GM18907 (cell line): ENCODE results near the gene ACVR1.
"Not testable (repeated sequence)": the region's sequence is repeated elsewhere in the genome, so short reads cannot be mapped to it uniquely, and the experiment has no call there.

ENCODE experiments used
- ATAC-seq: cut with Tn5 transposase; IDR thresholded peaks from one replicate; pipeline ENCODE4 v1.9.1; 2021; ENCODE audit warnings: mild to moderate bottlenecking, moderate library complexity; ENCODE audit not compliant: unreplicated experiment

The ACVR1 gene

DNA sequence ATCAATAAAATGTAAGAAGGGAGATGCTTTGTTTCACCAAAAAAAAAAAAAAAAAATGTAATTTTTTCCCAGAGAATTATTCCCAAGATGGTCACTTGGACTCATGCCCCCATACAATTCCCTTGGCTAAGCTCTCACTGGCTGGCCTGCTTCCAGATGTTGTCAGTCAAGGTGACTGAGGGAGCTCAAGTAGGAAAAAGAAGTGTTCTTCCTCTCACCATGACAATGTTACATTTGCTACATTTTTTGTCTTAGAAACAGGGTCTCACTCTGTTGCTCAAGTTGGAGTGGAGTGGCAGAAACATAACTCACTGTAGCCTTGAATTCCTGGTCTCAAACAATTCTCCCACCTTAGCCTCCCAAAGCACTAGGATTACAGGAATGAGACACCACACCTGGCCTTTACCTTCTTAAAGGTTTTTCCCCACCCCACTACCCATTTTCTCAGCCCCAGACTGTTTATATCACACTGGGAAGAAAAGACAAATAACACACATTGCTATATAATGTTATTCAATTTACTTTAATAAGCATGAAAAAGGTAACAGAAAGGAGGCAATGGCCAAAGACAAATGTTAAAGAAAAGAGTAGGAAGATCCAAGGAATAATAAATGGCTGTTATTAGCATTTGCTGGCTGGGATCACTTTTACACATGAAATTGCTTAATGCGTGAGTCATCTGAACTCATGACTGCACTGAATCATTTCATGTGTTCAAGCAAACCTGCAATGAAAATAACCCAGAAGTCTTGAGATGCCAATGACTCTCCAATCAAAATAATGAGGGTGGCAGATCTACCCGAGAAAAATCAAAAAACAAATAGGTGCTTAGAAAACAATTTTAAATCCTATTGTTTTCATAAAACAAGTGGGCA lies 45.2 kb downstream of the ACVR1 start:
- ATAC-seq, result no peak

GRCh38 chr2:157830266-157830665 lies 45.9 kb downstream of the ACVR1 start:
- ATAC-seq, result no peak

- ATAC-seq, result no peak
Measured at GRCh38 chr2:157827377-157827776, 48.8 kb downstream of the ACVR1 start.

DNA sequence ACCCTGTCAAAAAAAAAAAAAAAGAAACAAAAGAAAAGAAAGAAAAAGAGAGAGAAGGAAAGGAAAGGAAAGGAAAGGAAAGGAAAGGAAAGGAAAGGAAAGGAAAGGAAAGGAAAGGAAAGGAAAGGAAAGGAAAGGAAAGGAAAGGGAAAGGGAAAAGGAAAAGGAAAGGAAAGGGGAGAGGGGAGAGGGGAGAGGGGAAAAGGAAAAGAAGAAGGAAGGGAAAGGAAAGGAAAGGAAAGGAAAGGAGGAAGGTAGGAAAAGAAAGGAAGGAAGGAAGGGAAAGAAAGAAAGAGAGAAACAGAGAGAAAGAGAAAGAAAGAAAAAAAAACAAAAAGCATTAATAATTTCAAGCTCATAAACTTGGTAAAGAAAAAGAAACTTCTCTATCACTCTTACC lies 49.5 kb downstream of the ACVR1 start:
- not testable (repeated sequence) for ATAC-seq

- ATAC-seq, result no peak
Measured at GRCh38 chr2:157825885-157826284, 50.2 kb downstream of the ACVR1 start.

DNA sequence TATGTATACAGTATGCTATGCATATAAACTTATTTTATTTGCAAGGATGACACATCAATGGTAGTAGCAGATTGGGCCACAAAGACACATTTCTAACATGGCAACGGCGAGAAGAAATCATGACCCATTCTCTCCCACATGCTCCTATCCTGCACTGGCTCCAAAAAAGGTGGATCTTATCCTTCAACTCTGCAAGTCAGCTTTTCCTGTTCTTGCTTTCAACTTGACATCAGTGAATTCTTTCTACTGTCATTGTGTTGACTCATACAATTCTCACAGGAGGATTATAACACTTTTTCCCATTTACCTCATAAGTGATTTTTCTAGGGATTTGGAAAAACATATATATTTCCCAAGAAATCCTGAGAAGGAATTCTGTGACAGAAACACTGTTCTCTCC lies 53.1 kb downstream of the ACVR1 start:
- no peak for ATAC-seq

- ATAC-seq, result no peak
Measured at GRCh38 chr2:157822533-157822932, 53.6 kb downstream of the ACVR1 start.

GRCh38 chr2:157821519-157822131 lies 54.5 kb downstream of the ACVR1 start:
- no peak for ATAC-seq

- ATAC-seq, result no peak
Measured at GRCh38 chr2:157820193-157820592, 55.9 kb downstream of the ACVR1 start.

- ATAC-seq, result no peak
Measured at GRCh38 chr2:157819761-157820160, 56.4 kb downstream of the ACVR1 start.

DNA sequence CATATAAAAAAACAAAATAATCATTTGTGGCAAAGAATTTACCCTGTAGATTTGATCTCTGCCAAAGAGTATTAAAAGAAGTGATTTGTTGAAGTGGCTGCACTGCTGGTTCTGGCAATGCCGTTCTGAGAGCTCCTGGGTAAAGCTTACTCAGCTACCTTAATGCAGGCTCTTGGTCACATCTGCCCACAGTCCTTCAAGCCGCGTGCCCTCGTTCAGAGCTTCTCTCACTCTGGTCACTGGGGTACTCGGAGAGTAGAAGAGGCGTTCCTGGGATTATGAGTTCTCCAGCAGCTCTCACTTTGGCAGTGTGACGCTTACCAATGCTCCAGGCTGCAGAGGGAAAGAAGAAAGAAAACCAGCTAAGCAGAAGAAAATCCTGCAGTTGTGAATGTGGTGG lies 57.9 kb downstream of the ACVR1 start:
- no peak for ATAC-seq

GRCh38 chr2:157815421-157815820 lies 60.7 kb downstream of the ACVR1 start:
- ATAC-seq, result no peak

DNA sequence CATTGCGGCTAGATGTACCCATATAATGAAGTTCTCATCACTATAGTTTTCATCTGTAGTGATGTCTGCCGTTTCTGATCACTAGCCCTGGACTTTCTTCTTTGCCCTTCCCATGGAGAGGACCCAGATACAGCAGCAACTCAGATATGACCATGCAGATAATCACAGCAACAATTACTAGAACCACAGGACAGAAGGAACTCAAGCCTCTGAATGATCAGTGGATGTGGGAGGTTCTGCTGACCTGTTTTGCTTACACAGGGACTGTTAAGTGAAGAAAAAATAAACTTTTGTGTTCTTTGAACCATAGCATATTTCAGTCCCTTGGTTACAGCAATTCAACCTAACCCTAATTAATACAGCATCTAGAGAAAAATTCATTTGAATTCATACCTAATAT lies 62.7 kb downstream of the ACVR1 start:
- no peak for ATAC-seq

GRCh38 chr2:157810037-157810436 lies 66.1 kb downstream of the ACVR1 start:
- ATAC-seq, result no peak

GRCh38 chr2:157809212-157809611 lies 66.9 kb downstream of the ACVR1 start:
- no peak for ATAC-seq

DNA sequence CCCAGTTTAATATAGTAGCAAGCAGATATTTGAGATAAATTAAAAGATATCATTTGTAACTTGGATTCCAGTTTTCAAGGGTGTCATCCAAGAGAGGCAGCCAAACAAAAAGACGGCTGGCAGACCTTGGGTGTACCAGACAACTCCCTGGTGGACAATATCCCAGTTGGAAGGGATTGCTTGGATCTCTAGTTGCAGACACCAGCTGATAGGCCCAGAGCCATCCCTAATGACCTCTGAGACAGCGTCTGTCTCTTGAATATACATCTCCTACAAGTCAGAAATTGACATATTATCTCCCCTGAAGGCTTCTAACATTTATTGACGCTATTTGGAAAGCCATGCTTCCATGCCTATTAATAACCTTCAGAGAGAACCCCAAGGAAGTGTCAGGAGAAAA lies 67.7 kb downstream of the ACVR1 start:
- no peak for ATAC-seq

- ATAC-seq, result no peak
Measured at GRCh38 chr2:157806426-157807077, 69.6 kb downstream of the ACVR1 start.

DNA sequence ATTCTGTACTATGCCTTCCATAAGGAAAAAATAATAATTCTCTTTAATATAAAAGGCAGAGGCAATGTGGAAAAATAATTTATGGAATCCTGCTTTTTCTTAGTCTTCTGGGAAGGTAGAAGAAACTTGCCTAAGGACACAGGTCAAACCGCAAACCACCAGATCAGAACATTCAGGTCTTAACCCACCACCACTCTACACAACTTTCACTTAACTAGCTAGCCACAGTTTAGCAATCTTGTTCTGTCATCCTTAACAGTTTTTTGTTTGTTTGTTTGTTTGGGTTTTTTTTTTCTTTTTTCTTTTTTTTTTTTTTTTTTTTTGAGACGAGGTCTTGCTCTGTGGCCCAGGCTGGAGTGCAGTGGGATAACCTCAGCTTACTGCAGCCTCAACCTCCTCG lies 70.6 kb downstream of the ACVR1 start:
- no peak for ATAC-seq

DNA sequence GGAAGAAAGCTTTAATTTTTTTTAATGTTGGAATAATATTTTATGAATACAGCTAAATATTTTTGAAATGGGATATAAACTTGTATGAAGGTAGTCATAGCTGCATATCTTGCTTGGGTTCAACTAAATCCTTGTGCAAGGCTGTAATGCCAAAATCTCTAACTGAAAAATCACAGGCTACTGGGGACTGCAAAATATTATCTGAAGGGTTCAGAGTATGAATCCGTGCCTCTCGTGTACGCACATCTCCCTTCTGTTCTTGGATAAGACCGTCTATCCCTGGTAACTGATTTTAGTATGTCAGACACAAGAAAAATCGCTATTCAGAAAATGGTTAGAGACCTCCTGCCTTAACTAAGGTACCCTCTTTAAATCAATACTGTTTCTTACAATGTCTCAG lies 71.8 kb downstream of the ACVR1 start:
- ATAC-seq, result no peak

GRCh38 chr2:157803952-157804351 lies 72.2 kb downstream of the ACVR1 start:
- no peak for ATAC-seq

DNA sequence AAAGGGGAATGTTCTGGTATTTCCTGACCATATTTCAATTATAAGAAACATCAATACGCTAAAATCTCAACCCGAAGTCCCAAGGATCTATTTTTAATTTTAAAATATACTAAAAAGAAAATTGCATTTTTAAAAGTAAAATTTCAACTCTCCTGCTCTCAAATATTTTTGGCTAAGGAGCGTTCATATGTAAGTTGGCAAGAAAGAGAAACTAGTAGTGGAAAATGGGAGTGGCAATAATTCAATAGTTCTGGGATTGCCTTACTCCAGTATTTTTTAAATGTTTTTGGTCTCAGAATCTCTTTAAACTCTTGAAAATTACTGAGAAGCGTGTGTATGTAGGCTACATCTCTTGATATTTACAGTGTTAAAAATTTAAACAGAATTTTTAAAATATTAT lies 72.7 kb downstream of the ACVR1 start:
- ATAC-seq, result no peak
